ENCODE measurements around the gene ZNF407.

The ZNF407 gene

DNA sequence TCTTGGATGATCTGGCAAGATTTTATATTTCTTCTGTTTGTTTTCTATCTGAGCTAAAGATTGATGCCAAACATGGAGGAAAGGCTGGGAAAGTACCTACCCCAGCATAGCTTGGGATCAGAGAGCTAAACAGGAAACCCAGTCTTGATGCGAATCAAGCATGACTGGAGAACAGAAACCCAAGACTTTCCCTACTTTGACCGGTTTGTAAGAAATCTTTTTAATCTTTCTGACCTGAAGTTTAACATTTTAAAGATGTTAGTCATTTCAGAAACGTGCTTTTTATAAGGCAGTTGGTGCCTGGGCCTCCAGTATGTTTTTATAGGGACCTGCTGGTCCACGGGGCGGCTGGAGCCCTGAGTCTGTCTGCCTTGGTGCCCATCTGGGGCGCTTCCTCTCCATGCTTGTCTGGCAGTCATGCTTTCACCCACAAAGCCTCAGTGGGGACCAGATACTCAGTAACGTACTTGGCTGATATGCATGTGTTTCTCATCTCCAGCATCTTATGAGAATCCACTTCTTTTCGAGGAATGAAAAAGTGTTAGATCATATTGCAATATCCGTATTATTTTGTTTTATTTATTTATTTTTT is 344.7 kb downstream of the ZNF407 start:
- peak; percentile 18 for DNase-seq (ENCODE audit: low read depth)
- H3K4me3 ChIP-seq (ENCODE audit: low read depth, low read length) = no peak overlapping the region

DNA sequence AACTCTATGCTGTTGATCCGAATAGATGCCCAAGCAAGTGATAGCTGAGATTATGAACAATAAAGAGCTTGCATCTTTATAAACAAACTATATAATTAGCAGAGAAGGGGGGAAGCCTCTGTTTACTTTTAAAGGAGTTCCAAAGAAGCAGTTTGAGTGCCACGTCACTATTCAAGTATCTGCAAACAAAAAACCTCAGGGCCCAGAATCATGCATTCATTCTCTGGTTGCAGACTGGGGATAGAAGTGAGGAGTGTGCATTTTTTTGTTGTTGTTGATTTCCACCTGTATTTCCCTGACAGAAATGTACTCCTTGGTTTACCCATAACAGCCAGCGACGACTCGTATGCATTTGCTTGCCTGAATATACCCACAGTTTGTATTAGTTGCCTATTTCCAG is 347.0 kb downstream of the ZNF407 start:
- TF ChIP-seq, protein P1, sequence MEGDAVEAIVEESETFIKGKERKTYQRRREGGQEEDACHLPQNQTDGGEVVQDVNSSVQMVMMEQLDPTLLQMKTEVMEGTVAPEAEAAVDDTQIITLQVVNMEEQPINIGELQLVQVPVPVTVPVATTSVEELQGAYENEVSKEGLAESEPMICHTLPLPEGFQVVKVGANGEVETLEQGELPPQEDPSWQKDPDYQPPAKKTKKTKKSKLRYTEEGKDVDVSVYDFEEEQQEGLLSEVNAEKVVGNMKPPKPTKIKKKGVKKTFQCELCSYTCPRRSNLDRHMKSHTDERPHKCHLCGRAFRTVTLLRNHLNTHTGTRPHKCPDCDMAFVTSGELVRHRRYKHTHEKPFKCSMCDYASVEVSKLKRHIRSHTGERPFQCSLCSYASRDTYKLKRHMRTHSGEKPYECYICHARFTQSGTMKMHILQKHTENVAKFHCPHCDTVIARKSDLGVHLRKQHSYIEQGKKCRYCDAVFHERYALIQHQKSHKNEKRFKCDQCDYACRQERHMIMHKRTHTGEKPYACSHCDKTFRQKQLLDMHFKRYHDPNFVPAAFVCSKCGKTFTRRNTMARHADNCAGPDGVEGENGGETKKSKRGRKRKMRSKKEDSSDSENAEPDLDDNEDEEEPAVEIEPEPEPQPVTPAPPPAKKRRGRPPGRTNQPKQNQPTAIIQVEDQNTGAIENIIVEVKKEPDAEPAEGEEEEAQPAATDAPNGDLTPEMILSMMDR (IDR thresholded peaks at IDR 0.05; ENCODE audit: low read depth, low read length, missing control alignments) = no peak
- no peak overlapping the region for H3K4me3 ChIP-seq (ENCODE audit: low read depth, low read length)
- DNase-seq (ENCODE audit: low read depth) = no peak

More for the DNA sequence above, 344.7 kb downstream of the ZNF407 start:
- TF ChIP-seq, protein P1 (IDR thresholded peaks at IDR 0.05; ENCODE audit: low read depth, low read length, missing control alignments) = no peak

DNA sequence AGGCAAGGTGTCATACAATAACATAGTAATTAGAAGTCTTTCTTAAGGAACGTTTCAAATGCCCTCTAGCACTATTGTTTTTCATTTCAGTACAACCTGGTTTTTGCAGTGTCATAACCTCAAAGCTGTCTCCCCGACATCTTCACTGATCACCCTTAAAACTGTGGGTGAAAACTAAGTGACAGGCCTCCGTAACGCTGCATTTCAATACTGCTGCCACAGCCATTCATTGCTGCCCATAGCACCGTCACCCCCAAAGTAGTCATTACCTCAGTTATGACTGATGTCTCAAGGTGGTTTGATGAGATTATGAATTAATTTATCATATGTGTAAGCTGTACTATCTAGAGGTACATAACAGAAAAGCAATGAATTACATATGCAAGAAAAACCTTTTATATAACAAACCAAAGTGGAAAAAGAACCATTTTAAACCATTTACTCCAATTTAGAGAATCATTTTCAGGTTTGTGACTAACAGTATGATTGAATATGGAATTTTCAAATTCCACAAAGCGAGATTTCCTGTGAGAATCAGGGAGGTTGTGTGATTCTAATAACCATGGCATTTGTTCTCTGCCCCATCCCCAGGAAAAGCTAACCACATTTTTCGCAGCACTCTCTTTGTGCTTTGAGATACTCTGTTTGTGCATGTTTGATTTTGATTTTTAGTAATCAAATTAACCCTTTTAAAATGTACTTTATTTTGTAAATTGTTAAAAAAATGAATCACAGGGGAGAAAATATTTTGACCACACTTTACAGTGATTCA is 348.3 kb downstream of the ZNF407 start:
- TF ChIP-seq, protein P1 (IDR thresholded peaks at IDR 0.05; ENCODE audit: low read depth, low read length, missing control alignments) = no peak
- no peak for DNase-seq (ENCODE audit: low read depth)

DNA sequence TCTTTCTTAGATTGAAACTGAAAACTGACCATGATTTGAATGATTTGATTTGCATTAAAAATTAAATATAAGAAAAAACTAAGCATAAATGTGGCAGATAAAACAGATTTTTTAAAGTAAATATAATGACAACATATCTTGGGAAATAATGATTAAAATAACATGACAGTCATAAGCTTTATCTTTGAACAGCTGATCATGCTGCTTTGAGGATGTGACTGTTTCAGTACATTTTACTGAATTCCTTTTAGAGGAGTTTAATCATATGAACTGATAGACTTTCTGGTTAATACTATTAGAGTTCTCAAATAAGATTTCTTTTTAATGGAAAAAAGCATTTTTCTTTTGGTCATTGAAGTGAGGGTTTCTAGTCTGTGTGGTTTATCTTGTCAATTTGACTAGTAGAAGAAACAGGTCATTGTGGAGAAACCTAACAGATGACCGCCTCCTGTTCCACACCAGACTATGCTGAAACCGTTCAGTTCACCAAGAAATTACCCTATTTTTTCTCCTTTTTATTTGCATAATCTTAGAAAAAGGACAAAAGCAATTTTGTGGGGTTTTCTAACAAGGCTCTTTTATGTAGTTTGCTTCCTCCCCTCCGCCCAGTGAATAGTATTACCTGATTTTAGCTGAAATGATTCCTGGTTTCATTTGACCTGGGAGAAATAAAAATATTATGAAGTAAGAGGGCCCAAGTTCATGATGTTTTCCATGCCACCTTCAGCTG is 349.1 kb downstream of the ZNF407 start:
- no peak for DNase-seq (ENCODE audit: low read depth)
- TF ChIP-seq, protein P1 (IDR thresholded peaks at IDR 0.05; ENCODE audit: low read depth, low read length, missing control alignments) = no peak
- no peak overlapping the region for H3K4me3 ChIP-seq (ENCODE audit: low read depth, low read length)

More for the DNA sequence above, 348.3 kb downstream of the ZNF407 start:
- no peak overlapping the region for H3K4me3 ChIP-seq (ENCODE audit: low read depth, low read length)

DNA sequence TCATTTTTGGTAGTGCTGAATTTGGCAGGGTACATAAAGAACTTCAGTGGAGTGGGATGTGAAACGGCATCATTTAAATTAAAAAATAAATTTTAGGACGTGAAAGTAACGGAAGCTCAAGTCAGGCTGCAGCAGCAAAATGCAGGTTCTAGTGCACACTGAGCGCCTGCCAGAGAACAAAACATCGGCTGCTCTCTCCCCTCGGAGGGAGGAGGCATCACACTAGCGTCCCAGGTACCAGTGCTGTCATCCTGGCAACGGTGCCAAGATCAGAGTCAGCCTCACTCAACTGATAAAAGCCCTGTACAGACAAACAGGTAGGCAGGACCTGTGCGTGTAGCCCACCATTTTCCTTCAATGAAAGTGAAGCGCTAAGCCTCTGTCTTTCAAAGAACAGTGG is 349.7 kb downstream of the ZNF407 start:
- TF ChIP-seq, protein P1 (IDR thresholded peaks at IDR 0.05; ENCODE audit: low read depth, low read length, missing control alignments) = no peak
- no peak for DNase-seq (ENCODE audit: low read depth)
- no peak overlapping the region for H3K4me3 ChIP-seq (ENCODE audit: low read depth, low read length)

DNA sequence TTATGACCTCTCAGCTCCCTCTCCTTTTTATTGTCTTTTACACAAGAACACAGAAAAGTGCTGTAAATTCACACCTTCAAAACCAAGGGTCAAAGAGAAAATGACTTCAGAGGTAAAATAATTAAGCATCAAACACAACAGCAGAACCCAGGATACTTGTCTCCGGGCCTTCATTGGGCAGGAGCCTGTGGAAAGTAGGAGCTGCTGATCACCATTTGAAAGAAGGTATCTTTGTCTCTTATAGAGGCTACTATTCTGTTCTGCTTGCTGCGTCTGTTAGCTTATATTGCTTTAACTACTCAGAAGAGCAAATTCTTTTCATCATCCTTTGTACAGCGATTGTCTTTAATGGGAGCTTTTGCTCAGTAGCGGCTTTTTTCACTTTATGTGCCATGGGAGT is 350.2 kb downstream of the ZNF407 start:
- TF ChIP-seq, protein P1 (IDR thresholded peaks at IDR 0.05; ENCODE audit: low read depth, low read length, missing control alignments) = no peak
- no peak overlapping the region for H3K4me3 ChIP-seq (ENCODE audit: low read depth, low read length)
- DNase-seq (ENCODE audit: low read depth) = no peak
